ENCODE measurements around the gene AMHR2.
"Not testable (repeated sequence)": the region's sequence is repeated elsewhere in the genome, so short reads cannot be mapped to it uniquely, and the experiment has no call there.

The AMHR2 gene

DNA sequence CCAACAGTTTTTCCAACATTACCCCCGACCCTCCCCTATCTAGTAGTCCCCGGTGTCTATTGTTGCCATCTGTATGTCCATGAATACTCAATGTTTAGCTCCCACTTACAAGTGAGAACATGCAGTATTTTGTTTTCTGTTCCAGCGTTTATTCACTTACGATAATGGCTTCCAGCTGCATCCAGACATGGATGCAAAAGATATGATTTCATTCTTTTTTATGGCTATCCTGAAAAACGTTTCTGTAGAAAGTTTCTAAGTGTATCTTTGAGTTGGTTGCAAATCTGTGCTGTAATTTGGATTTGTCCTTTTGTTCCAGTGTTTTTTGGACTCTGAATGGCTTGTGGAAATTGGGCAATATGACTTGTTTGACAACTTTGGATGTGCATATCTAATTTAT, 31.9 kb upstream of the AMHR2 start:
- no peak overlapping the region for H3K4me3 ChIP-seq (ENCODE audit: control insufficient read depth, low read depth, low read length)
- DNase-seq (ENCODE audit: low read depth), result no peak
- TF ChIP-seq CTCF (IDR thresholded peaks at IDR 0.05; ENCODE audit: control insufficient read depth, insufficient read depth, low read depth, low read length, missing control alignments), result no peak

- no peak for DNase-seq (ENCODE audit: low read depth)
- no peak for TF ChIP-seq CTCF (IDR thresholded peaks at IDR 0.05; ENCODE audit: control insufficient read depth, insufficient read depth, low read depth, low read length, missing control alignments)
- no peak overlapping the region for H3K4me3 ChIP-seq (ENCODE audit: control insufficient read depth, low read depth, low read length)
Measured at GRCh38 chr12:53399896-53400295, 23.8 kb upstream of the AMHR2 start.

GRCh38 chr12:53402351-53402750, 21.3 kb upstream of the AMHR2 start:
- H3K4me3 ChIP-seq (ENCODE audit: control insufficient read depth, low read depth, low read length); DNase-seq (ENCODE audit: low read depth): not testable (repeated sequence)

DNA sequence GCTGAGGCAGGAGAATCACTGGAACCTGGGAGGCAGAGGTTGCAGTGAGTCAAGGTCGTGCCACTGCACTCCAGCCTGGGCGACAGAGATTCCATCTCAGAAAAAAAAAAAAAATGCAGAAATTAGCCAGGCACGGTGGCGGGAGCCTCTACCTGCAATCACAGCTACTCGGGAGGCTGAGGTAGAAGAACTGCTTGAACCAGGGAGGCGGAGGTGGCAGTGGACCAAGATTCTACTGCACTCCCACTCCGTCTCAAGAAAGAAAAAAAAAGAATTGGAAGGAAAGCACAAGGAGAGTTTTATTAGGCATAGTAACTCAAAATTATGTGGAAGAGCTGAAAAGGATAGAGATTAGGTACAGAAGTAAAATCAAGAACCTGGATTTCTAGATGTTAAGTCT, 20.8 kb upstream of the AMHR2 start:
- TF ChIP-seq CTCF (IDR thresholded peaks at IDR 0.05; ENCODE audit: control insufficient read depth, insufficient read depth, low read depth, low read length, missing control alignments), result no peak
- no peak overlapping the region for H3K4me3 ChIP-seq (ENCODE audit: control insufficient read depth, low read depth, low read length)
- no peak for DNase-seq (ENCODE audit: low read depth)

- H3K4me3 ChIP-seq (ENCODE audit: control insufficient read depth, low read depth, low read length), result no peak overlapping the region
- no peak for TF ChIP-seq CTCF (IDR thresholded peaks at IDR 0.05; ENCODE audit: control insufficient read depth, insufficient read depth, low read depth, low read length, missing control alignments)
- DNase-seq (ENCODE audit: low read depth), result no peak
Measured at GRCh38 chr12:53410951-53411350, 12.7 kb upstream of the AMHR2 start.

DNA sequence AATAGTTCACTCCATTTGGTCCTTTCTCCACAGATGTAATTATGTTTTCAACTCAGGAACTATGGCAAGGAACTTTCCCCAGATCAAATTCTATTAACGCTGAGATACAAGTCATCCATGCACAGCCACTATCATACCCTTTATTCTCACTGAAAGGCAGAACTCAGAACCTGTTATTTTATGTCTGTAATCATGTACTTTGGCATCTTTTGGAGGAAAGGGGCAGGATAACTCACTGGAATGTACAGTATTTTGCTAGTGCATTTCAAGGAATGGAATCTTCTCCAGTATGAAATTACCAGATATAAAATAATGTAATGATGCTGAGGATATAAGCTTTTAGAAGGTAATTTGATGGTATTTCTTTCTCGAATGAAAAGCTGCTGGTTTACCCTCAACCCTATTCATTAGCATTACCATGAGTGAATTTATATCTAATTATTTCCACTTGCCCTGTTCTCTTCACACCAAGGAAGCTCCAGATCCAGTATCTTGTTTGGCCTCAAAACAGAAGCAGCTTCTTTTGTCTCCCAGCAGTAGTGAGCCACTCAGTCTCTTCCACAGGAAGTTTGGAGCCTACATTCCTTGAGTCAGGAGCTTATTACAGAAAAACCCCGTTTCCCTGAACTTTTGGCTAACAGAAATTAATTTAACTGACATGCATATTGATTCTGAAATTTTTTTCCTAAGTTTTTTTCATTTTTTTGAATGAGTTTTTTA, 10.0 kb upstream of the AMHR2 start:
- TF ChIP-seq CTCF (IDR thresholded peaks at IDR 0.05; ENCODE audit: control insufficient read depth, insufficient read depth, low read depth, low read length, missing control alignments), result no peak
- no peak overlapping the region for H3K4me3 ChIP-seq (ENCODE audit: control insufficient read depth, low read depth, low read length)
- no peak for DNase-seq (ENCODE audit: low read depth)

- H3K4me3 ChIP-seq (ENCODE audit: control insufficient read depth, low read depth, low read length), result no peak overlapping the region
- TF ChIP-seq CTCF (IDR thresholded peaks at IDR 0.05; ENCODE audit: control insufficient read depth, insufficient read depth, low read depth, low read length, missing control alignments), result no peak
- DNase-seq (ENCODE audit: low read depth), result no peak
Measured at GRCh38 chr12:53414756-53415417, 8.8 kb upstream of the AMHR2 start.

DNA sequence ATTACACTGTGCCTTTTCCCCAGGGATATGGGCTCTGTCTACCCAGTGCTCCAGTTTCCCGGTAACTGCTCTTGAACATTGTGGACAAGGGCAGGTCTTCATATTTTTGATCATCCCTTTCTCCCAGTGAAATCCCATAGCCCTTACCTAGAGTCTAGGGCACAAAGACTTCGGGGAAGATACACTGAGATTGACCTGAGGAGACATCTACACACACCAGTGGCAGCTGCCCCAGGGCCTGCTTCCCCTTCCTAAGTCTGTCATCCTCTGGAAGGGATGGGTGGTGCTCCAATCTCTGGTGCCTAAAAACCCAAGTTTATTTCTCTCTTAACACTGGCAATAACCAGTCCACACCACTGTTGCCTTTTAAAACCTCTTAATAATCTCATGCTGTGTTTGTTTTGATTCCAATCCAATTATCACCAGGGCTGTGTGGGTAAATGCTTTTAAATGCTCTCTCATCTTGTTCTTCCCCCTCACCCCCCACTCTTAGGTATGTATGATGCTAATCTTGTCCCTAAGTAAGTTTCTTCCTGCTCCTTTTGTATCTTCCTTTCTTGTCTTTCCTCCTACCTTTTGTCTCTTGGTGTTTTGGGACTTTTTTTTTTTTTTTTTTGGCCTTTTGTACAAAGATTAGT, 7.8 kb upstream of the AMHR2 start:
- H3K4me3 ChIP-seq (ENCODE audit: control insufficient read depth, low read depth, low read length); DNase-seq (ENCODE audit: low read depth): not testable (repeated sequence)

DNA sequence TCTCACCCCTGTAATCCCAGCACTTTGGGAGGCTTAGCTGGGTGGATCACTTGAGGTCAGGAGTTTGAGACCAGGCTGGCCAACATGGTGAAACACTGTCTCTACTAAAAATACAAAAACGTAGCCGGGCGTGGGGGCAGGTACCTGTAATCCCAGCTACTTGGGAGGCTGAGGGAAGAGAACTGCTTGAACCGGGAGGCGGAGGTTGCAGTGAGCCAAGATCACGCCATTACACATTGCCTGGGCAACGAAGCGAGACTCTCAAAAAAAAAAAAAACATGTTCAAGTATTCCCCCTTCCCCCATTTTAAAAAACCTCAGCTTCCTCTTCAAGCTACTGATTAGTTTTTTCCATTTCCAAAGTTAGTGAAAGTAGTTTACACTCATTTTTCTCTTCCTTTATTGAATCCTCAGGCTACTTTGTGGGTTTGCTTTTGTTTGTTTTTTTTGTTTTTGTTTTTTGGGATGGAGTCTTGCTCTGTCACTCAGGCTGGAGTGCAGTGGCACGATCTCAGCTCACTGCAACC, 6.3 kb upstream of the AMHR2 start:
- not testable (repeated sequence) for DNase-seq (ENCODE audit: low read depth); H3K4me3 ChIP-seq (ENCODE audit: control insufficient read depth, low read depth, low read length)

Measured in AG09309 (cell line).